Liver (tissue), 9 donors: ENCODE measurements around the gene NAA10. TPM values are rescaled to one million over a fixed set of nuclear protein-coding genes. Genes with fewer than 3 reads are reported as not detected.

ENCODE experiments used
- DNase-seq: peaks from one replicate; pipeline ENCODE4 v3.0.0-alpha.2; 2017; ENCODE audit warnings: low spot score
- H3K27ac ChIP-seq, 2 donors: one replicate each; pipeline ENCODE4 v1.7.0; 2013; ENCODE audit warnings: inconsistent platforms in 2 of 2, low read length in 2 of 2, control low read depth in 1 of 2, low read depth in 1 of 2, mild to moderate bottlenecking in 1 of 2
- H3K27me3 ChIP-seq, 4 donors: one replicate each; pipeline versions ENCODE4 v1.6.1 to v1.7.0; 2013; ENCODE audit warnings: low read length in 3 of 4, inconsistent platforms in 1 of 4, mild to moderate bottlenecking in 1 of 4, moderate library complexity in 1 of 4; ENCODE audit not compliant: control insufficient read depth in 4 of 4, insufficient read depth in 4 of 4
- H3K36me3 ChIP-seq, 4 donors: one replicate each; pipeline versions ENCODE4 v1.6.1 to v1.7.0; 2013; ENCODE audit warnings: low read length in 3 of 4, mild to moderate bottlenecking in 3 of 4, low read depth in 1 of 4, moderate library complexity in 1 of 4; ENCODE audit not compliant: control insufficient read depth in 4 of 4, insufficient read depth in 3 of 4
- H3K4me1 ChIP-seq, 4 donors: one replicate each; pipeline versions ENCODE4 v1.6.1 to v1.7.0; 2013; ENCODE audit warnings: low read length in 3 of 4, mild to moderate bottlenecking in 3 of 4, moderate library complexity in 1 of 4; ENCODE audit not compliant: control insufficient read depth in 4 of 4, insufficient read depth in 4 of 4
- H3K4me3 ChIP-seq, 3 donors: one replicate each; pipeline versions ENCODE4 v1.6.1 to v1.7.0; 2013; ENCODE audit warnings: low read length in 3 of 3, control low read depth in 1 of 3, low read depth in 1 of 3, mild to moderate bottlenecking in 1 of 3
- H3K9ac ChIP-seq, 2 donors: one replicate each; pipeline ENCODE4 v1.7.0; 2013; ENCODE audit warnings: low read length in 2 of 2, mild to moderate bottlenecking in 2 of 2, moderate library complexity in 2 of 2, control low read depth in 1 of 2, low read depth in 1 of 2
- H3K9me3 ChIP-seq, 4 donors: one replicate each; pipeline versions ENCODE4 v1.6.1 to v1.7.0; 2013; ENCODE audit warnings: low read length in 3 of 4; ENCODE audit not compliant: control insufficient read depth in 4 of 4
- CTCF ChIP-seq: fragments of 150-350 bp; IDR thresholded peaks from 2 replicates; pipeline ENCODE4 v1.5.1; 2017; ENCODE audit warnings: improper control_type of control experiment, low read depth, low read length; ENCODE audit not compliant: missing input control
- EGR1 ChIP-seq, 2 donors: IDR thresholded peaks; 2 replicates each; pipeline ENCODE4 v1.6.1; 2016 to 2018; ENCODE audit warnings: antibody characterized with exemption in 2 of 2, low read depth in 2 of 2
- FOXA1 ChIP-seq: IDR thresholded peaks from 2 replicates; pipeline ENCODE4 v1.6.1; 2016; ENCODE audit warnings: antibody characterized with exemption
- FOXA2 ChIP-seq: IDR thresholded peaks from 2 replicates; pipeline ENCODE4 v1.6.1; 2016; ENCODE audit warnings: antibody characterized with exemption
- GABPA ChIP-seq, 2 donors: IDR thresholded peaks in 1 of 2; conservative IDR thresholded peaks in 1 of 2; 2 replicates each; pipeline ENCODE4 v1.6.1; 2016; ENCODE audit warnings: antibody characterized with exemption in 2 of 2, mild to moderate bottlenecking in 1 of 2, moderate library complexity in 1 of 2
- HNF4A ChIP-seq, 2 donors: conservative IDR thresholded peaks; 2 replicates each; pipeline ENCODE4 v1.6.1; 2016; ENCODE audit warnings: antibody characterized with exemption in 2 of 2, mild to moderate bottlenecking in 2 of 2
- JUND ChIP-seq, 2 donors: IDR thresholded peaks; 2 replicates each; pipeline ENCODE4 v1.6.1; 2016; ENCODE audit warnings: antibody characterized with exemption in 2 of 2
- MAX ChIP-seq: IDR thresholded peaks from 2 replicates; pipeline ENCODE4 v1.6.1; 2016; ENCODE audit warnings: antibody characterized with exemption
- NR2F2 ChIP-seq: IDR thresholded peaks from 2 replicates; pipeline ENCODE4 v1.6.1; 2016; ENCODE audit warnings: antibody characterized with exemption
- RXRA ChIP-seq, 2 donors: IDR thresholded peaks; 2 replicates each; pipeline ENCODE4 v1.6.1; 2017 to 2018; ENCODE audit warnings: antibody characterized with exemption in 2 of 2, mild to moderate bottlenecking in 1 of 2
- SP1 ChIP-seq: IDR thresholded peaks from 2 replicates; pipeline ENCODE4 v1.6.1; 2018; ENCODE audit warnings: antibody characterized with exemption, mild to moderate bottlenecking
- TAF1 ChIP-seq: conservative IDR thresholded peaks from 2 replicates; pipeline ENCODE4 v1.6.1; 2016; ENCODE audit warnings: antibody characterized with exemption, mild to moderate bottlenecking
- YY1 ChIP-seq: IDR thresholded peaks from 2 replicates; pipeline ENCODE4 v1.6.1; 2016; ENCODE audit warnings: antibody characterized with exemption, mild to moderate bottlenecking
- ZBTB33 ChIP-seq: IDR thresholded peaks from 2 replicates; pipeline ENCODE4 v1.6.1; 2016; ENCODE audit warnings: antibody characterized with exemption
- WGBS: extraction: QIAGEN DNeasy Blood & Tissue Kit; methylation state at CpG from one replicate; pipeline ENCODE4 v1.1.7; 2013; 5-methylcytosine and 5-hydroxymethylcytosine counted together
- polyA plus RNA-seq, 2 donors: library from polyadenylated mRNA; stranded (reverse) in 1 of 2; unstranded in 1 of 2; fragments of 200-250 nt in 1 of 2; fragments of >200 nt in 1 of 2; fragmentation: Nextera tagmentation in 1 of 2; extraction: Ambion mirVana in 1 of 2; gene quantifications; one replicate each; pipeline versions ENCODE4 v1.2.1 to v1.2.3, GENCODE V29; 2013 to 2015
- total RNA-seq, 2 donors: library from RNA; depleted of rRNA; stranded (reverse); fragments of >200 nt; gene quantifications; one replicate each; pipeline ENCODE4 v1.2.3, GENCODE V29; 2014
- donor health status: healthy.
- donor health status: healthy.
- donor health status: healthy.
- donor health status: healthy.
- donor health status: healthy.

The NAA10 gene
- total and polyA plus RNA-seq, 4 donors, result 20.5 to 58.8 (median 44.4) TPM

GRCh38 chrX:153931151-153931550, 3.7 kb downstream of the NAA10 start (continued):
- TF ChIP-seq EGR1 (IDR thresholded peaks at IDR 0.05; ENCODE audit: low read depth in 2 of 2) (no peak), FOXA2 (no peak), FOXA1 (no peak)

- DNase-seq, result no peak
- H3K27ac ChIP-seq, result no peak overlapping the region
- peaks cover 5 to 36% (median 27%) of the 10 kb centered on the region in 4 donors for H3K4me1 ChIP-seq
Measured at GRCh38 chrX:153930011-153930910, 4.6 kb downstream of the NAA10 start.

GRCh38 chrX:153929576-153929975, 5.3 kb downstream of the NAA10 start:
- Histone ChIP-seq H3K9ac (no peak overlapping the region), H3K4me1 (peaks cover 6 to 35% (median 27%) of the 10 kb centered on the region in 4 donors), H3K9me3 (no peaks in the 10 kb centered on the region), H3K36me3 (peaks cover 0 to 15% (median 1%) of the 10 kb centered on the region in 4 donors), H3K4me3 (no peak overlapping the region), H3K27me3 (no peaks in the 10 kb centered on the region), H3K27ac (no peak overlapping the region)
- WGBS, result 85% methylated on average over 10 of the region's 10 CpGs
- DNase-seq, result no peak
- no peak for TF ChIP-seq MAX
- no peak for TF ChIP-seq EGR1 (IDR thresholded peaks at IDR 0.05; ENCODE audit: low read depth in 2 of 2)
- TF ChIP-seq FOXA2, result no peak

More at GRCh38 chrX:153930011-153930910, 4.6 kb downstream of the NAA10 start:
- no peak overlapping the region for H3K4me3 ChIP-seq
- no peak overlapping the region for H3K9ac ChIP-seq
- H3K27me3 ChIP-seq, result no peaks in the 10 kb centered on the region
- whole genome bisulfite sequencing, result 92% methylated on average over 31 of the region's 31 CpGs
- no peaks in the 10 kb centered on the region for H3K9me3 ChIP-seq
- TF ChIP-seq RXRA (IDR thresholded peaks at IDR 0.05) (no peak), FOXA2 (no peak), ZBTB33 (no peak), GABPA (IDR thresholded peaks at IDR 0.05 in 1 of 2, conservative IDR thresholded peaks at IDR 0.05 in 1 of 2) (no peak), YY1 (no peak), CTCF (no peak), JUND (IDR thresholded peaks at IDR 0.05) (no peak), TAF1 (no peak), FOXA1 (no peak), SP1 (no peak), NR2F2 (no peak), HNF4A (conservative IDR thresholded peaks at IDR 0.05) (no peak)
- peaks cover 0 to 15% (median 1%) of the 10 kb centered on the region in 4 donors for H3K36me3 ChIP-seq
